Measurements from ENCODE around the gene SLC5A6. TPM values are rescaled to one million over a fixed set of nuclear protein-coding genes. Genes with fewer than 3 reads are reported as not detected.

SLC5A6 gene
- total RNA-seq, 2 experiments from 2014 or later: 31.6 to 32.2 TPM

DNA sequence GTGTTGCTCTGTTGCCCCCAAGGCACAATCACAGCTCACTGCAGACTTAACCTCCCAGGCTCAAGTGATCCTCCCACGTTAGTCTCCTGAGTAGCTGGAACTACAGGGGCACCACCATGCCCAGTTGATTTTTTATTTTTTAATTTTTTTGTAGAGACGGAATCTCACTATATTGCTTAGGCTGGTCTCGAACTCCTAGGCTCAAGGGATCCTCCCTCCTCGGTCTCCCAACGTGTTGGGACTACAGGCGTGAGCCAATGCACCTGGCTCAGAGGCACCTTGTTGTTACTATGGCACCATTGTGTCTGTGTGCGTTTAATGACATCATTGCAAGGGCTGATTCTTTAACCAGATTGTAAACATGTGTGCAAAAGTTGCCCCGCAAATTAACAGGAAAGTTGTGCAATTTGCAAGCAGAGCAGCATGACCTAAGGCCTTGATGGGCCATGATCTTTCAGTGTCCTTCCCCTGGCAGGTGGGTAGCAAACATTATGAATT lies 40.7 kb downstream of the SLC5A6 start:
- ATAC-seq (ENCODE audit: low read depth): no peak
- H3K4me1 Mint-ChIP-seq: peaks cover 4% of the 10 kb centered on the region
- POLR2A ChIA-PET: no interaction called here
- no peaks in the 10 kb centered on the region for H3K36me3 Mint-ChIP-seq
- DNase-seq: no peak
- H3K4me3 Mint-ChIP-seq: no peak overlapping the region
- H3K27me3 Mint-ChIP-seq: peaks cover 25% of the 10 kb centered on the region
- H3K9me3 Mint-ChIP-seq: no peaks in the 10 kb centered on the region
- no peak overlapping the region for H3K27ac Mint-ChIP-seq

GRCh38 chr2:27170581-27171337 lies 41.3 kb downstream of the SLC5A6 start:
- peaks cover 23% of the 10 kb centered on the region for H3K27me3 Mint-ChIP-seq
- no peak for DNase-seq
- H3K27ac Mint-ChIP-seq: no peak overlapping the region
- no peaks in the 10 kb centered on the region for H3K9me3 Mint-ChIP-seq
- POLR2A ChIA-PET: no interaction called here
- ATAC-seq (ENCODE audit: low read depth): no peak
- no peaks in the 10 kb centered on the region for H3K36me3 Mint-ChIP-seq
- peaks cover 4% of the 10 kb centered on the region for H3K4me1 Mint-ChIP-seq
- no peak overlapping the region for H3K4me3 Mint-ChIP-seq

DNA sequence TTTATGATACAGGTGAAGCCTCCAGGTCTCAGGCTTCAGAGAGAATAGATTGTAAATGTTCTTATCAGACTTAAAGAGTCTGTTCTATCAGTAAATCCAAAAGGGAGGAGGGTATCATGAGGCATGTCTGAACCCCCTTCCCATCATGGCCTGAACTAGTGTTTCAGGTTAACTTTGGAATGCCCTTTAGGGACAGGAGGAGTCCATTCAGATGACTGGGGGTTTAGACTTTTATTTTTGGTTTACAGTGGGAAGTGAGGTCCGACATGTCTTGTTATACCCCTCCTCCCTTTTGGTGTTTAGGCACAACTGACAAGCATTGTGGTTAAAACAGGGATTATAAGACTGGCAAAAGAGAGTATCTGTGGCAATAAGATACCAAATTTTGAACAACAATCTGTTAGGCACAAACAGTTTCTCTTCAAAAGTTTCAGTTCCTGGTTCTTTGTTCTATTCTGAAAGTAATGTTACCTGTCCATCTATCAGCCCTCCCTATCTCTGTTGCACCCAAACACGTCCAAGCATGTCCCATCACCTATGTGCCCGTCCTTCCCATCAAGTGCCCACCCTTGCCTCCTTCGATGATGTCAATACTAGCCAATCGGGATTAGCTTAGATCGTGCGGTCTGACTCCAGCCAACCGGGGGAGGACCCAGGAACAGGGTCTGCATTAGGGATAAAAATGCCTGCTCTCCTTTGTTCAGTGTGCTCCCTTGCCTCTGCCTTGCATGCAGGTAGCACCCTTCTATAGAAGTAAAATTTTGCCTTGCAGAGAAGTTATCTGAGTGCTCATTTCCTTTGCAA lies 46.9 kb downstream of the SLC5A6 start:
- no peaks in the 10 kb centered on the region for H3K9me3 Mint-ChIP-seq
- H3K27me3 Mint-ChIP-seq: peaks cover 17% of the 10 kb centered on the region
- ATAC-seq (ENCODE audit: low read depth) (no peak), DNase-seq (no peak)
- POLR2A ChIA-PET: no interaction called here
- no peak overlapping the region for H3K4me3 Mint-ChIP-seq
- H3K4me1 Mint-ChIP-seq: peaks cover 4% of the 10 kb centered on the region
- H3K27ac Mint-ChIP-seq: no peak overlapping the region
- no peaks in the 10 kb centered on the region for H3K36me3 Mint-ChIP-seq

DNA sequence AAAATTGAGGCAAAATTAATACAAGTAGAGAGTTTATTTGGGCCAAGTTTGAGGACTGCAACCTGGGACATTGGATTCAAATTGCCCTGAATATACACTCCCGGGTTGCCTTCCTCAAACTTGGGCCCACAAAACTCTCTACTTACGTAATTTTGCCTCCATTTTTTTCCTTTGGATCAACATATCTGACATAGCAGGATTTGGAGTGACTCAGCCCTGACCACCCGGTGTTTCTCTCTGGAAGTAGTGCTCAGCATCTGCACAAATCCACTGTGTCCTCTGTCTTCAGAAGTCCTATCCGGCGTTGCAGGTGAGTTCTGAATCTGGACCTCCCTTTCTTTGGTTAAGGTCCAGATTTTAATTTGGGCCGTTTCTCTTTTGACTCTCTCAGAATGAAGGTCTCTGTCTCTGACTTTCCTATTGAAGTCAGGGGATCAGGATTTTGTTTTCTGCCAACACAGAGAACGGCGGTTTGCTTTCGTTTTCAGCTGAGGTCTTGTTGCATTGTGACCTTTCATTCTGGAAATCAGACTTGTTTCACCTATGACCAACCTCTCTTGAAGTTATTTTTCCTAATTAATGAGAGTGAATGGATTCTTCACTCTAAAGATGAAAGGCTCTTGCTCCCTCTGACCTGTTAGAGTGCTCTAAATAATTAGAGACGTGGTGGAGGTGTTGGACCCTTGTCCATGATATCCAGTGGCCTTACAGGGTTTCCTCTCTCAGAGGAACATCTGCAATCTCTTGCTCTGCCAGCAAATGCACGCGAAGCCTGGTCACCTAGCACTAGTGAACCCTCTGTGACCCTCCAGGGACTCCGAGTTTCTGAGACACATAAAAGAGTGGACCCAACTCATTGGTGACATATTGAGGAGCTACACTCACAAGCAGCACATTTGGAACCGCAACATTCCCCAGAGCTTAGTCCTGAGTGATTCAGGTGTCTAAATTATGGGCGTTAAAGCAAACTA lies 49.6 kb downstream of the SLC5A6 start:
- DNase-seq (no peak), ATAC-seq (ENCODE audit: low read depth) (no peak)
- peaks cover 2% of the 10 kb centered on the region for H3K4me1 Mint-ChIP-seq
- H3K36me3 Mint-ChIP-seq: no peaks in the 10 kb centered on the region
- POLR2A ChIA-PET: no interaction called here
- peaks cover 11% of the 10 kb centered on the region for H3K27me3 Mint-ChIP-seq
- no peak overlapping the region for H3K27ac Mint-ChIP-seq
- no peak overlapping the region for H3K4me3 Mint-ChIP-seq
- no peaks in the 10 kb centered on the region for H3K9me3 Mint-ChIP-seq

- Mint-ChIP-seq H3K4me3 (no peak overlapping the region), H3K4me1 (no peaks in the 10 kb centered on the region), H3K9me3 (no peaks in the 10 kb centered on the region), H3K27me3 (peaks cover 16% of the 10 kb centered on the region), H3K36me3 (no peaks in the 10 kb centered on the region), H3K27ac (no peak overlapping the region)
- DNase-seq (no peak), ATAC-seq (ENCODE audit: low read depth) (no peak)
- POLR2A ChIA-PET: no interaction called here
Observed at GRCh38 chr2:27160191-27160590, 51.9 kb downstream of the SLC5A6 start.

GRCh38 chr2:27159271-27159670 lies 52.8 kb downstream of the SLC5A6 start:
- Mint-ChIP-seq H3K27me3 (peaks cover 12% of the 10 kb centered on the region), H3K36me3 (no peaks in the 10 kb centered on the region), H3K4me3 (no peak overlapping the region), H3K4me1 (no peaks in the 10 kb centered on the region), H3K9me3 (no peaks in the 10 kb centered on the region), H3K27ac (no peak overlapping the region)
- POLR2A ChIA-PET: no interaction called here
- DNase-seq: no peak
- no peak for ATAC-seq (ENCODE audit: low read depth)

- Mint-ChIP-seq H3K9me3 (no peaks in the 10 kb centered on the region), H3K4me1 (no peaks in the 10 kb centered on the region), H3K27me3 (peaks cover 8% of the 10 kb centered on the region), H3K36me3 (no peaks in the 10 kb centered on the region), H3K4me3 (no peak overlapping the region), H3K27ac (no peak overlapping the region)
- POLR2A ChIA-PET: no interaction called here
- ATAC-seq (ENCODE audit: low read depth) (no peak), DNase-seq (no peak)
Observed at GRCh38 chr2:27158468-27158867, 53.6 kb downstream of the SLC5A6 start.

DNA sequence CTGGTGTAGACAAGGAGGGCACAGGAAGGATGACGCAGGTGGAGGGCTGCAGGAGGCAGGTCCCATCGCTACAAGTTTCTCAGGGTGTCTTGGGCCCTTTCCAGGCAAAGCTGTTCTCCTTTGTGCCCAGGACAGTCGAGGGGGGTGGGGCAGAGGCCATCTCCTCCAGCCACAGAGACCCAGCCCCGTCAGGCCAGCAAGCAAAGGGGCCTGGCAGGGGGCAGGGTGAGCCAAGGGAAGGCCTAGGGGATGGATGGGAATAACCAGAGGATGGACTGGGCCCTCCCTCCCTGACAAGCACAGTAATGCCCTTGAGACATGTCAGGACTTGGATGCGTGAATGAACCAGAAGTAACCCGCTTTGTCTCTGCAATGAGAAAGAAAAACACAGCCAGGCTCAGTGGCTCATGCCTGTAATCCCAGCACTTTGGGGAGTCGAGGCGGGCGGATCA lies 57.0 kb downstream of the SLC5A6 start:
- POLR2A ChIA-PET: no interaction called here
- ATAC-seq (ENCODE audit: low read depth) (no peak), DNase-seq (no peak)
- Mint-ChIP-seq H3K4me1 (no peaks in the 10 kb centered on the region), H3K9me3 (no peaks in the 10 kb centered on the region), H3K4me3 (no peak overlapping the region), H3K27ac (no peak overlapping the region), H3K36me3 (no peaks in the 10 kb centered on the region), H3K27me3 (peaks cover 7% of the 10 kb centered on the region)

DNA sequence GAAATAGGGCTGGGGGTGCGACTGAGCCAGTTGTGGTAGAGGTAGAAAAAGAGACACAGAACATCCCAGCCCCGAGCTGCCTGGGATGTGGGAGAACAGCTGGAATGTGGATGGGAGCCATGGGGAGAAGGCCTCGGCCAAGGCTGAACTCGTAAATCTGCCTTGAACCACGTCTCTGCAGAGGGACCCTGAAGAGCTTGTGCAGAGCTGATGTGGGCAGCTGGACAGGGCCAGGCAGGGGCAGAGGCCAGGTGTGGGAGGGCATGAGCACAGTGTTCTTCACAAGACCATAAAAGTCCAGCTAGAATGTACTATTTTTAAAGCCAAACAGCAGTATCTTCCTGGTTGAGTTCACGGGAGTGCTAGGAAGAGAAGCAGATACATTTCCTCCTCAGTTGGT lies 57.6 kb downstream of the SLC5A6 start:
- Mint-ChIP-seq H3K4me3 (no peak overlapping the region), H3K27me3 (peaks cover 7% of the 10 kb centered on the region), H3K36me3 (no peaks in the 10 kb centered on the region), H3K27ac (no peak overlapping the region), H3K4me1 (no peaks in the 10 kb centered on the region), H3K9me3 (no peaks in the 10 kb centered on the region)
- ATAC-seq (ENCODE audit: low read depth): no peak
- POLR2A ChIA-PET: no interaction called here
- DNase-seq: no peak

GRCh38 chr2:27152796-27153464 lies 59.1 kb downstream of the SLC5A6 start:
- no peak for DNase-seq
- peaks cover 6% of the 10 kb centered on the region for H3K27me3 Mint-ChIP-seq
- ATAC-seq (ENCODE audit: low read depth): no peak
- H3K4me3 Mint-ChIP-seq: no peak overlapping the region
- no peaks in the 10 kb centered on the region for H3K36me3 Mint-ChIP-seq
- no peaks in the 10 kb centered on the region for H3K9me3 Mint-ChIP-seq
- no peak overlapping the region for H3K27ac Mint-ChIP-seq
- H3K4me1 Mint-ChIP-seq: no peaks in the 10 kb centered on the region
- POLR2A ChIA-PET: no interaction called here

DNA sequence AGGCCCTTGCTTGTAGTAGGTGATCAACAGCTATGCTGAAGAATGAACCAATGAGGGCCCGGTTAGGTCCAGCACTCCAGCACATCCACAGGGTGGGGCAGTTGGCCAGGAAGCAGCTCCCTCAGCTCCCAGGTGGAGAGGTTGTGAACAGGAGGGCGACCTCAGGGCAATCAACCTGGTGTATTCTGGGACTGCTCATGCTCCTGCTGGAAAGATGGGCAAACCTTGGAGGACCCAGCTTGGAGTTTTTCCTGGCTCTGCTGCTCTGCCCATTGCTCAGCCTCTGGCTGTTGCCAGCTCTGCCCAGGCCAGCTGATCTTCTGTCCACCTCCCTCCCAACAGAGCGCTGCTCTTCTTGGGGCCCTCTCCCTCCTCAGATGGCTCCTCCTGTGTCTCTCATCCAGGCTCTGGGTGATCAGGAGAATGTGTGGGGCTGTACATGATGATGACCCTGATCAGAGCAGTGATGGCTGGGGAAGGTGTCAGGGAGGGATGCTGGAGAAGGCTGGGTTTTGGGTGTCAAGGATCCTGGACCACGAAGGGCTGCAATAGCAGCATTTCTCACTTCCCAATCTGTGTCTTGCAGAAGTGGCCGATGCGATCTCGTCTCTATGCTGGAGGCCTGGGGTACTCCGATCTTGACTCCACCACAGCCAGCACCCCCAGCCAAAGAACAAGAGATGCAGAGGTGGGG lies 59.8 kb downstream of the SLC5A6 start:
- ATAC-seq (ENCODE audit: low read depth): no peak
- H3K27me3 Mint-ChIP-seq: peaks cover 6% of the 10 kb centered on the region
- DNase-seq: no peak
- no peak overlapping the region for H3K4me3 Mint-ChIP-seq
- POLR2A ChIA-PET: interaction anchor here (0.7 kb wide), 1 partner anchor 807 kb away, joined by 3 read pairs; no protein-coding TSS in a partner anchor
- H3K27ac Mint-ChIP-seq: no peak overlapping the region
- no peaks in the 10 kb centered on the region for H3K36me3 Mint-ChIP-seq
- no peaks in the 10 kb centered on the region for H3K9me3 Mint-ChIP-seq
- H3K4me1 Mint-ChIP-seq: no peaks in the 10 kb centered on the region

DNA sequence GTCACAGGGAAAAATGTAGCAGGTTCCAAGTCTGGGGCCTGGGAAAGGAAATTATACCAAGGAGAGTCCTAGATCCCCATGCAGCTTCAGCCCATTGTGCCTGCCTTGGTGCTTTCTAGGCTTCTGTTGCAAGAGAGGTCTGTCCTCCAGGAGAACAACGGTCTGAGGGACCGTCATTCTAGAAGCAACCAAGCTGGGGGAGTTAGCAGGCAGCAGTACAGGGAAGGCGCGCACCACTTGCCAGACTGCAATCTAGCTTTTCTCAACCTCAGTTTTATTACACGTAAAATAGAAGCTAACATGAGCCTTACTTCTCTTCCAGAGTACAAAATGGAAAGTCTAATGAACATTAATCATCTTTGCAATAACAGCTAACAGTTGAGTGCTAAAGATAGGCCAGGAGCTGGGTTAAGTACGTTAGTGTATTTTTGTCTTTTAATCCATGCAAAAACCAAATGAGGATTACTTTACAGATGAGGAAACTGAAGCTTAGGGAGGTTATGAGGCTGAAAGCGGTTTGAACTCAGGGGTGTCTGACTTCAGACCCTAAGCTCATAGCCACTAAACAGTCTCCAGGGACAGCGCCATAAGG lies 61.3 kb downstream of the SLC5A6 start:
- no peaks in the 10 kb centered on the region for H3K36me3 Mint-ChIP-seq
- no peak overlapping the region for H3K27ac Mint-ChIP-seq
- H3K4me1 Mint-ChIP-seq: no peaks in the 10 kb centered on the region
- H3K9me3 Mint-ChIP-seq: no peaks in the 10 kb centered on the region
- DNase-seq: no peak
- H3K27me3 Mint-ChIP-seq: peaks cover 11% of the 10 kb centered on the region
- H3K4me3 Mint-ChIP-seq: no peak overlapping the region
- POLR2A ChIA-PET: interaction anchor here (0.7 kb wide), 1 partner anchor 16 kb away, joined by 3 read pairs; the partner anchor contains the start of gene PREB
- no peak for ATAC-seq (ENCODE audit: low read depth)
